Lower lobe of right lung (tissue), 2 donors: ENCODE measurements around the gene BMP8B. TPM values are rescaled to one million over a fixed set of nuclear protein-coding genes. Genes with fewer than 3 reads are reported as not detected.

Experiments
- ATAC-seq, 2 donors: fragments of 200-7000 bp; cut with Tn5 transposase; one replicate each; pipeline ENCODE4 v1.9.1; 2020 to 2022; ENCODE audit warnings: mild to moderate bottlenecking in 2 of 2, moderate library complexity in 2 of 2
- DNase-seq: peaks from one replicate; pipeline ENCODE4 v3.0.0-alpha.2; 2020
- H3K27ac ChIP-seq: fragments of 200-600 bp; one replicate; pipeline ENCODE4 v1.8.0; 2022
- H3K27me3 ChIP-seq: fragments of 200-600 bp; one replicate; pipeline ENCODE4 v1.8.0; 2022; ENCODE audit warnings: low read depth
- H3K36me3 ChIP-seq: fragments of 200-600 bp; one replicate; pipeline ENCODE4 v1.8.0; 2022; ENCODE audit warnings: mild to moderate bottlenecking
- H3K4me1 ChIP-seq: fragments of 200-600 bp; one replicate; pipeline ENCODE4 v1.8.0; 2022
- H3K4me3 ChIP-seq: fragments of 200-600 bp; one replicate; pipeline ENCODE4 v1.8.0; 2022; ENCODE audit warnings: mild to moderate bottlenecking
- H3K9me3 ChIP-seq: fragments of 200-600 bp; one replicate; pipeline ENCODE4 v1.8.0; 2022
- CTCF ChIP-seq: fragments of 200-600 bp; IDR thresholded peaks from one replicate; pipeline ENCODE4 v1.8.0; 2022; ENCODE audit warnings: antibody characterized with exemption, mild to moderate bottlenecking
- intact Hi-C: fragments of 100-400 bp; cut with DNase I; formaldehyde crosslinking; loops from one replicate; pipeline ENCODE4 v1.11.0; 2022
- total RNA-seq: library from RNA; stranded (reverse); fragmentation: NEBNext Ultra II Directional; extraction: Animal tissue kit (Norgen Biotek cat#: 25700); gene quantifications from one replicate; pipeline ENCODE4 v1.2.1, GENCODE V29; 2021
- donor health status: DM: no; HTN: yes; CAD: no; lungs with severe emphysema.

The BMP8B gene
- total RNA-seq, 1 donor from 2014 or later: 1.7 TPM

GRCh38 chr1:39738622-39739366 lies 49.9 kb downstream of the BMP8B start, which contains the start of gene PPIE:
PPIE (plus strand) TSS chr1:39738882; CDS start chr1:39738901, 19 bp downstream.
- ATAC-seq (peak; percentile 98 to 100), DNase-seq (peak; percentile 97)
- intact Hi-C loops: no loop called here
- Histone ChIP-seq H3K27me3 (peaks cover 10% of the 10 kb centered on the region), H3K9me3 (no peaks in the 10 kb centered on the region), H3K36me3 (peaks cover 39% of the 10 kb centered on the region), H3K27ac (peak within 1 kb of the TSS; percentile 88), H3K4me1 (peaks cover 17% of the 10 kb centered on the region), H3K4me3 (peak within 1 kb of the TSS; percentile 93)
- no peak for TF ChIP-seq CTCF

GRCh38 chr1:39737546-39738169 lies 51.0 kb downstream of the BMP8B start:
- intact Hi-C loops: no loop called here
- peaks cover 27% of the 10 kb centered on the region for H3K36me3 ChIP-seq
- H3K4me3 ChIP-seq: no peak overlapping the region
- no peak for TF ChIP-seq CTCF
- no peak for ATAC-seq
- no peak for DNase-seq
- peaks cover 17% of the 10 kb centered on the region for H3K4me1 ChIP-seq
- H3K27me3 ChIP-seq: peaks cover 17% of the 10 kb centered on the region
- H3K27ac ChIP-seq: no peak overlapping the region
- no peaks in the 10 kb centered on the region for H3K9me3 ChIP-seq

GRCh38 chr1:39735731-39736130 lies 52.9 kb downstream of the BMP8B start:
- intact Hi-C loops: no loop called here
- H3K4me3 ChIP-seq: no peak overlapping the region
- TF ChIP-seq CTCF: no peak
- peaks cover 17% of the 10 kb centered on the region for H3K27me3 ChIP-seq
- no peaks in the 10 kb centered on the region for H3K9me3 ChIP-seq
- H3K36me3 ChIP-seq: peaks cover 8% of the 10 kb centered on the region
- DNase-seq: no peak
- ATAC-seq: no peak
- peaks cover 17% of the 10 kb centered on the region for H3K4me1 ChIP-seq
- H3K27ac ChIP-seq: no peak overlapping the region

- peaks cover 37% of the 10 kb centered on the region for H3K27me3 ChIP-seq
- no peak for TF ChIP-seq CTCF
- DNase-seq (no peak), ATAC-seq (no peak)
- no peak overlapping the region for H3K27ac ChIP-seq
- H3K36me3 ChIP-seq: no peaks in the 10 kb centered on the region
- peaks cover 2% of the 10 kb centered on the region for H3K4me1 ChIP-seq
- H3K9me3 ChIP-seq: no peaks in the 10 kb centered on the region
- intact Hi-C loops: no loop called here
- no peak overlapping the region for H3K4me3 ChIP-seq
Observed at GRCh38 chr1:39733161-39733560, 55.5 kb downstream of the BMP8B start.

- Histone ChIP-seq H3K27ac (no peak overlapping the region), H3K27me3 (peaks cover 42% of the 10 kb centered on the region), H3K36me3 (no peaks in the 10 kb centered on the region), H3K9me3 (no peaks in the 10 kb centered on the region), H3K4me1 (no peaks in the 10 kb centered on the region), H3K4me3 (no peak overlapping the region)
- ATAC-seq (no peak), DNase-seq (no peak)
- intact Hi-C loops: no loop called here
- TF ChIP-seq CTCF: no peak
Observed at GRCh38 chr1:39732730-39733129, 55.9 kb downstream of the BMP8B start.
